Esophagus squamous epithelium (tissue), 4 donors: ENCODE data around the gene SOX6.

Source experiments
- CTCF ChIP-seq, 6 experiments: fragments of 450-650 bp in 4 of 6; fragments of 200-600 bp in 2 of 6; sonication (generic) in 2 of 6; IDR thresholded peaks; one replicate each; pipeline ENCODE4 v1.5.1; 2016 to 2019; ENCODE audit warnings: antibody characterized with exemption in 6 of 6, mild to moderate bottlenecking in 4 of 6, moderate library complexity in 4 of 6
- POLR2A ChIP-seq, 4 donors: fragments of 450-650 bp; IDR thresholded peaks; one replicate each; pipeline ENCODE4 v1.6.1; 2017; ENCODE audit warnings: antibody characterized with exemption in 4 of 4, mild to moderate bottlenecking in 4 of 4, moderate library complexity in 3 of 4

GRCh38 chr11:15941206-15941770 lies 415.1 kb downstream of the SOX6 start:
- TF ChIP-seq CTCF (IDR thresholded peaks at IDR 0.05) (peak in 4 of 6 experiments; percentile 37 to 58 (median 46)), POLR2A (IDR thresholded peaks at IDR 0.05) (no peak)
